K562 (cell line): ENCODE data around the gene CCDC158. TPM values are rescaled to one million over a fixed set of nuclear protein-coding genes. Genes with fewer than 3 reads are reported as not detected.

Experiments used
- ATAC-seq: fragments of 200-7000 bp; cut with Tn5 transposase; 3 replicates; pipeline ENCODE4 v1.9.1; 2020; ENCODE audit warnings: moderate library complexity
- BruUV-seq: library from RNA; stranded (reverse); fragments of 400-500 nt; replicated peaks from 2 replicates; lab custom pipeline; 2021; lab: Mats Ljungman, UMichigan
- CTCF ChIA-PET: fragments of 300-600 bp; formaldehyde crosslinking; extraction: SDS; loops from one replicate; lab custom pipeline; 2021; ENCODE audit warnings: low intra/inter-chr PET ratio; lab: Yijun Ruan, JAX
- POLR2A ChIA-PET: fragments of 300-600, 350-650 bp; sonication (Branson Sonifier 250); formaldehyde crosslinking; extraction: SDS; loops from one replicate; lab custom pipeline; 2021; ENCODE audit warnings: antibody characterized with exemption, inconsistent platforms; lab: Yijun Ruan, JAX
- DNase-seq, 4 experiments: peaks; one replicate each; pipeline versions ENCODE4 v3.0.0 to v3.0.0-alpha.2; 2011 to 2018; ENCODE audit warnings: low spot score in 3 of 4, mixed read lengths in 3 of 4; ENCODE audit errors: extremely low read depth in 1 of 4
- FAIRE-seq: peaks from 2 replicates; lab custom pipeline; 2011; peaks lifted over from hg19 to GRCh38; lab: Jason Lieb, UNC
- H2AFZ ChIP-seq: 2 replicates; pipeline ENCODE4 v1.6.0; 2011; ENCODE audit warnings: low read depth, low read length, control low read depth, inconsistent platforms
- H3K27ac ChIP-seq: fragments of 200-600 bp; 3 replicates; pipeline ENCODE4 v1.8.0; 2011; ENCODE audit warnings: low read depth, mild to moderate bottlenecking, control low read depth, inconsistent platforms, low read length, moderate library complexity, mixed read lengths; ENCODE audit errors: extremely low read depth
- H3K27me3 ChIP-seq, 2 experiments: fragments of 300-600 bp in 1 of 2; 2 replicates in 1 of 2; 3 replicates in 1 of 2; pipeline versions ENCODE4 v1.6.0 to v1.8.0; 2011; ENCODE audit warnings: inconsistent platforms in 2 of 2, low read length in 2 of 2, mild to moderate bottlenecking in 1 of 2, mixed read lengths in 1 of 2, moderate library complexity in 1 of 2; ENCODE audit not compliant: control insufficient read depth in 2 of 2, insufficient read depth in 2 of 2
- H3K36me3 ChIP-seq: fragments of 300-600 bp; 3 replicates; pipeline ENCODE4 v1.8.0; 2011; ENCODE audit warnings: mild to moderate bottlenecking, low read length, inconsistent platforms; ENCODE audit not compliant: control insufficient read depth, insufficient read depth
- H3K4me1 ChIP-seq, 2 experiments: fragments of 200-600 bp in 1 of 2; replicated peaks in 1 of 2; 2 replicates in 1 of 2; 3 replicates in 1 of 2; pipeline versions ENCODE4 v1.5.1 to v1.8.0; 2011; ENCODE audit warnings: inconsistent platforms in 2 of 2, low read length in 2 of 2, mild to moderate bottlenecking in 1 of 2, mixed read lengths in 1 of 2, moderate library complexity in 1 of 2; ENCODE audit not compliant: control insufficient read depth in 2 of 2, insufficient read depth in 2 of 2
- H3K4me2 ChIP-seq: 2 replicates; pipeline ENCODE4 v1.6.1; 2011; ENCODE audit warnings: low read length, control low read depth, inconsistent platforms, mixed read lengths; ENCODE audit not compliant: insufficient read depth
- H3K4me3 ChIP-seq: fragments of 200-600 bp; sonication (generic), shearing (Covaris generic); 2 replicates; pipeline ENCODE4 v1.5.1; 2016; ENCODE audit warnings: control low read depth, inconsistent platforms
- H3K79me2 ChIP-seq: fragments of 200-600 bp; 3 replicates; pipeline ENCODE4 v1.8.0; 2011; ENCODE audit warnings: low read length, inconsistent platforms; ENCODE audit not compliant: control insufficient read depth, insufficient read depth
- H3K9ac ChIP-seq, 2 experiments: 2 replicates each; pipeline versions ENCODE4 v1.6.0 to v1.6.1; 2011; ENCODE audit warnings: low read depth in 2 of 2, low read length in 2 of 2, control low read depth in 1 of 2, inconsistent platforms in 1 of 2, mild to moderate bottlenecking in 1 of 2, mixed read lengths in 1 of 2; ENCODE audit not compliant: insufficient read depth in 1 of 2
- H3K9me1 ChIP-seq: one replicate; pipeline ENCODE4 v1.6.0; 2011; ENCODE audit warnings: inconsistent platforms, mild to moderate bottlenecking, low read length, moderate library complexity; ENCODE audit not compliant: control insufficient read depth, insufficient read depth
- H3K9me3 ChIP-seq: replicated peaks from 2 replicates; pipeline ENCODE4 v1.5.1; 2011; ENCODE audit warnings: low read depth, low read length, inconsistent platforms; ENCODE audit not compliant: control insufficient read depth, insufficient read depth
- H4K20me1 ChIP-seq: replicated peaks from 2 replicates; pipeline ENCODE4 v1.6.1; 2011; ENCODE audit warnings: low read length, inconsistent platforms, mixed read lengths; ENCODE audit not compliant: control insufficient read depth, insufficient read depth
- CAMTA2 ChIP-seq: fragments of 250-450 bp; sonication (Bioruptor Pico); conservative IDR thresholded peaks from 2 replicates; pipeline ENCODE4 v1.5.1; 2022
- CUX1 ChIP-seq: fragments of 200-800 bp; sonication (Bioruptor generic); IDR thresholded peaks from 2 replicates; pipeline ENCODE4 v1.6.1; 2016; ENCODE audit warnings: missing genetic modification characterization, missing compliant biosample characterization
- DACH1 ChIP-seq: fragments of 450-650 bp; IDR thresholded peaks from 2 replicates; pipeline ENCODE4 v1.6.1; 2018; ENCODE audit not compliant: partially characterized antibody
- FOXP1 ChIP-seq: sonication (generic); formaldehyde crosslinking; IDR thresholded peaks from 2 replicates; pipeline ENCODE4 v1.8.0; 2022; ENCODE audit warnings: mild to moderate bottlenecking, missing genetic modification reagents
- HDAC3 ChIP-seq: fragments of 450-650 bp; IDR thresholded peaks from 2 replicates; pipeline ENCODE4 v1.6.1; 2018; ENCODE audit warnings: borderline replicate concordance, mild to moderate bottlenecking, moderate library complexity; ENCODE audit not compliant: partially characterized antibody
- HOMEZ ChIP-seq: fragments of 250-450 bp; sonication (Bioruptor Pico); IDR thresholded peaks from 2 replicates; pipeline ENCODE4 v1.4.0; 2020; ENCODE audit warnings: mild to moderate bottlenecking, moderate library complexity
- LARP7 ChIP-seq: fragments of 450-650 bp; IDR thresholded peaks from 2 replicates; pipeline ENCODE4 v1.6.1; 2016
- NELFE ChIP-seq: IDR thresholded peaks from 2 replicates; pipeline ENCODE4 v1.6.1; 2011; ENCODE audit warnings: mild to moderate bottlenecking; ENCODE audit not compliant: insufficient read depth, insufficient read length
- PRDM10 ChIP-seq: fragments of 450-650 bp; IDR thresholded peaks from 2 replicates; pipeline ENCODE4 v1.6.1; 2018; ENCODE audit not compliant: partially characterized antibody
- ZNF12 ChIP-seq: sonication (generic); formaldehyde crosslinking; IDR thresholded peaks from 2 replicates; pipeline ENCODE4 v1.4.0; 2020; ENCODE audit warnings: mild to moderate bottlenecking, missing genetic modification reagents
- ZNF277 ChIP-seq: fragments of 250-450 bp; sonication (Bioruptor Pico); IDR thresholded peaks from 2 replicates; pipeline ENCODE4 v1.8.0; 2022; ENCODE audit warnings: inconsistent platforms, mild to moderate bottlenecking, moderate library complexity, borderline replicate concordance
- WGBS: fragments of 100-300 bp; shearing (Covaris generic); methylation state at CpG from one replicate; pipeline ENCODE4 v1.1.6; 2016; ENCODE audit warnings: low coverage, mixed read lengths; ENCODE audit not compliant: insufficient coverage; ENCODE audit errors: missing lambda C conversion rate; 5-methylcytosine and 5-hydroxymethylcytosine counted together
- in situ Hi-C: fragments of 300-500 bp; cut with MboI; formaldehyde crosslinking; loops from 4 replicates; pipeline ENCODE4 v1.15.0; 2018; ENCODE audit warnings: inconsistent platforms, mixed read lengths
- intact Hi-C: fragments of 100-400 bp; cut with micrococcal nuclease; formaldehyde crosslinking; loops from 2 replicates; pipeline ENCODE4 v1.14.2; 2022
- polyA plus RNA-seq, 8 experiments: library from polyadenylated mRNA; depleted of rRNA in 4 of 8; stranded (reverse) in 5 of 8; unstranded in 3 of 8; fragments of >200 nt; fragmentation: Nextera tagmentation in 2 of 8; fragmentation: Illumina TruSeq in 1 of 8; extraction: Ambion mirVana in 2 of 8; extraction: Trizol in 1 of 8; gene quantifications; 2 replicates each; pipeline versions ENCODE4 v1.2.1 to v1.2.3, GENCODE V29; 2011 to 2014; ENCODE audit warnings: inconsistent platforms in 1 of 8, missing spikeins in 1 of 8
- total RNA-seq, 7 experiments: library from RNA; depleted of rRNA in 6 of 7; stranded (reverse); fragments of >200 nt in 6 of 7; fragmentation: Illumina TruSeq in 2 of 7; extraction: Trizol in 2 of 7; gene quantifications; 2 replicates each; pipeline versions ENCODE4 v1.2.1 to v1.2.3, GENCODE V29; 2011 to 2021; ENCODE audit warnings: low replicate concordance in 1 of 7

Gene CCDC158
- total and polyA plus RNA-seq, 9 of the 15 experiments (the other 6 are each of a cell fraction or from before 2014, with no cell fraction given), result not detected

GRCh38 chr4:76313547-76313946 is 107.4 kb downstream of the CCDC158 start:
- Histone ChIP-seq H3K36me3 (no peaks in the 10 kb centered on the region), H3K9ac (no peak overlapping the region), H3K9me3 (no peaks in the 10 kb centered on the region; the same call in 1 of the 2 replicates), H3K9me1 (no peaks in the 10 kb centered on the region), H3K4me2 (no peak overlapping the region), H3K4me1 (peaks cover 2% of the 10 kb centered on the region in 2 experiments; a peak in 3 of 5 replicates), H3K27ac (no peak overlapping the region), H2AFZ (no peak overlapping the region), H3K27me3 (no peaks in the 10 kb centered on the region), H4K20me1 (no peaks in the 10 kb centered on the region), H3K4me3 (no peak overlapping the region), H3K79me2 (no peaks in the 10 kb centered on the region)
- DNase-seq (no peak), FAIRE-seq (no peak), ATAC-seq (no peak)
- intact Hi-C loops, result no loop called here
- no TSS peak for BruUV-seq
- ChIA-PET POLR2A (no interaction called here), CTCF (no interaction called here)
- 37% methylated on average over 2 of the region's 2 CpGs for WGBS
- in situ Hi-C loops, result no loop called here
- TF ChIP-seq ZNF12 (CRISPR knock-in tag) (no peak), ZNF277 (CRISPR knock-in tag) (no peak), FOXP1 (CRISPR knock-in tag) (no peak), LARP7 (no peak), CUX1 (no peak), HOMEZ (no peak), CAMTA2 (CRISPR knock-in tag) (no peak), PRDM10 (no peak), DACH1 (no peak), HDAC3 (no peak), NELFE (no peak)
